ENCODE results near the gene DDX25. TPM values are rescaled to one million over a fixed set of nuclear protein-coding genes. Genes with fewer than 3 reads are reported as not detected.

DDX25 gene
- total RNA-seq, 2 donors from 2014 or later: 3.3 to 8.4 TPM

- Mint-ChIP-seq H3K27ac (no peak overlapping the region), H3K4me3 (no peak overlapping the region), H3K27me3 (ENCODE audit: insufficient read depth) (no peaks in the 10 kb centered on the region), H3K9me3 (no peaks in the 10 kb centered on the region), H3K36me3 (ENCODE audit: low read depth) (no peaks in the 10 kb centered on the region), H3K4me1 (peaks cover 20% of the 10 kb centered on the region)
- Histone ChIP-seq H3K9me3 (ENCODE audit: control insufficient read depth, low read length) (no peaks in the 10 kb centered on the region), H3K4me3 (ENCODE audit: low read length) (no peak overlapping the region), H3K36me3 (ENCODE audit: control insufficient read depth, insufficient read depth, low read length) (no peaks in the 10 kb centered on the region), H3K27me3 (ENCODE audit: control insufficient read depth, insufficient read depth, low read length, poor library complexity, severe bottlenecking) (peaks cover 8% of the 10 kb centered on the region), H3K4me1 (ENCODE audit: control insufficient read depth, insufficient read depth, low read length) (no peaks in the 10 kb centered on the region), H3K27ac (ENCODE audit: low read depth, low read length) (no peak overlapping the region), H3K9ac (ENCODE audit: extremely low read depth, low read length, poor library complexity, severe bottlenecking) (no peak overlapping the region)
- 82 to 98% methylated on average over 4 to 15 of the region's 15 CpGs for WGBS, 2 experiments (ENCODE audit: insufficient coverage in 1 of 2, insufficient read length in 1 of 2)
- no peak for DNase-seq
- TF ChIP-seq, protein P1, sequence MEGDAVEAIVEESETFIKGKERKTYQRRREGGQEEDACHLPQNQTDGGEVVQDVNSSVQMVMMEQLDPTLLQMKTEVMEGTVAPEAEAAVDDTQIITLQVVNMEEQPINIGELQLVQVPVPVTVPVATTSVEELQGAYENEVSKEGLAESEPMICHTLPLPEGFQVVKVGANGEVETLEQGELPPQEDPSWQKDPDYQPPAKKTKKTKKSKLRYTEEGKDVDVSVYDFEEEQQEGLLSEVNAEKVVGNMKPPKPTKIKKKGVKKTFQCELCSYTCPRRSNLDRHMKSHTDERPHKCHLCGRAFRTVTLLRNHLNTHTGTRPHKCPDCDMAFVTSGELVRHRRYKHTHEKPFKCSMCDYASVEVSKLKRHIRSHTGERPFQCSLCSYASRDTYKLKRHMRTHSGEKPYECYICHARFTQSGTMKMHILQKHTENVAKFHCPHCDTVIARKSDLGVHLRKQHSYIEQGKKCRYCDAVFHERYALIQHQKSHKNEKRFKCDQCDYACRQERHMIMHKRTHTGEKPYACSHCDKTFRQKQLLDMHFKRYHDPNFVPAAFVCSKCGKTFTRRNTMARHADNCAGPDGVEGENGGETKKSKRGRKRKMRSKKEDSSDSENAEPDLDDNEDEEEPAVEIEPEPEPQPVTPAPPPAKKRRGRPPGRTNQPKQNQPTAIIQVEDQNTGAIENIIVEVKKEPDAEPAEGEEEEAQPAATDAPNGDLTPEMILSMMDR (conservative IDR thresholded peaks at IDR 0.05): no peak
These were observed 40.9 kb downstream of the DDX25 start for GRCh38 chr11:125945011-125945796.

- Histone ChIP-seq H3K9ac (ENCODE audit: extremely low read depth, low read length, poor library complexity, severe bottlenecking) (no peak within 1 kb of the TSS), H3K36me3 (ENCODE audit: control insufficient read depth, insufficient read depth, low read length) (no peaks in the 10 kb centered on the region), H3K27ac (ENCODE audit: low read depth, low read length) (no peak within 1 kb of the TSS), H3K27me3 (ENCODE audit: control insufficient read depth, insufficient read depth, low read length, poor library complexity, severe bottlenecking) (peaks cover 8% of the 10 kb centered on the region), H3K9me3 (ENCODE audit: control insufficient read depth, low read length) (no peaks in the 10 kb centered on the region), H3K4me1 (ENCODE audit: control insufficient read depth, insufficient read depth, low read length) (no peaks in the 10 kb centered on the region), H3K4me3 (ENCODE audit: low read length) (no peak within 1 kb of the TSS)
- Mint-ChIP-seq H3K36me3 (ENCODE audit: low read depth) (no peaks in the 10 kb centered on the region), H3K27ac (no peak within 1 kb of the TSS), H3K4me1 (peaks cover 20% of the 10 kb centered on the region), H3K9me3 (no peaks in the 10 kb centered on the region), H3K4me3 (no peak within 1 kb of the TSS), H3K27me3 (ENCODE audit: insufficient read depth) (no peaks in the 10 kb centered on the region)
- WGBS, 2 experiments (ENCODE audit: insufficient coverage in 1 of 2, insufficient read length in 1 of 2): 93% methylated on average over 4 to 8 of the region's 8 CpGs
- TF ChIP-seq, protein P1 (conservative IDR thresholded peaks at IDR 0.05): no peak
- no peak for DNase-seq
These were observed 41.7 kb downstream of the DDX25 start, which contains the start of gene VSIG10L2 for GRCh38 chr11:125945797-125946520. VSIG10L2 (plus strand) TSS chr11:125946044; CDS start chr11:125946056, 12 bp downstream.

DNA sequence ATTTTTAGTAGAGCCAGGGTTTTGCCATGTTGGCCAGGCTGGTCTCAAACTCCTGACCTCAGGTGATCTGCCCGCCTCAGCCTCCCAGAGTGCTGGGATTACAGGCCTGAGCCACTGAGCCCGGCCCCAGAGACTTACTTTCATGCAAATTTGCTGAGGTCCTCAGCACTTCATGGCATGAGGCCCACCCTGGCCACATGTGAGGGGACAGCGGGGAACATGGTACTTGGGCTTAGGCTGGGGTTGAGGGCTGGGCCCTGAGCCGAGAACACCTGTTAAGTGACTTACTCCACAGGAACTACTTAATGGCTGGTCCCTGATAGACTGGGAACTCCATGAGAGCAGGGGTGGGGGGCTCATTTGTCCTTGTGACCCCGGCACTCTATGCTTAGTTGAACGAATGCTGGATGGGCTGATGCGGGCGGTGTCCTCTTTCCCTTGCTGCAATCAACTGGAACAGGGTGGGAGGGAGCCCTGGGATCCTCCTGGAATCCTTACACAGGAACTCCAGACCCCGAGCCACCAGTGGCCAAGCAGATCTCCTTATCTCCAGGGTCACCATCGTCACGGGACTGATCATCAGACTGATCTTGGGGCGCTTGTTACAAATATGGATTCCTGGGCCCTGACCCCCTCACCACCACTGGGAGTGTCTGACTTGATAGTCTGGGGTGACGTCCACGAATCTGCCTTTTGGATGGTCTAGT lies 42.6 kb downstream of the DDX25 start:
- H3K36me3 ChIP-seq (ENCODE audit: control insufficient read depth, insufficient read depth, low read length): no peaks in the 10 kb centered on the region
- H3K9me3 Mint-ChIP-seq: no peaks in the 10 kb centered on the region
- DNase-seq: no peak
- H3K4me3 ChIP-seq (ENCODE audit: low read length): no peak overlapping the region
- TF ChIP-seq, protein P1 (conservative IDR thresholded peaks at IDR 0.05): no peak
- H3K9ac ChIP-seq (ENCODE audit: extremely low read depth, low read length, poor library complexity, severe bottlenecking): no peak overlapping the region
- H3K4me1 ChIP-seq (ENCODE audit: control insufficient read depth, insufficient read depth, low read length): no peaks in the 10 kb centered on the region
- no peak overlapping the region for H3K27ac ChIP-seq (ENCODE audit: low read depth, low read length)
- no peak overlapping the region for H3K27ac Mint-ChIP-seq
- peaks cover 8% of the 10 kb centered on the region for H3K27me3 ChIP-seq (ENCODE audit: control insufficient read depth, insufficient read depth, low read length, poor library complexity, severe bottlenecking)
- no peaks in the 10 kb centered on the region for H3K36me3 Mint-ChIP-seq (ENCODE audit: low read depth)
- no peaks in the 10 kb centered on the region for H3K9me3 ChIP-seq (ENCODE audit: control insufficient read depth, low read length)
- H3K27me3 Mint-ChIP-seq (ENCODE audit: insufficient read depth): no peaks in the 10 kb centered on the region
- peaks cover 13% of the 10 kb centered on the region for H3K4me1 Mint-ChIP-seq
- WGBS, 2 experiments (ENCODE audit: insufficient coverage in 1 of 2, insufficient read length in 1 of 2): 91 to 95% methylated on average over 11 to 14 of the region's 14 CpGs
- H3K4me3 Mint-ChIP-seq: no peak overlapping the region
